Stimulated activated CD8-positive, alpha-beta memory T cell treated with anti-CD3 and anti-CD28 coated beads, Interleukin-12 subunit alpha, Interleukin-12 subunit beta, amount 100 ng/mL, for 24 hours (primary cell): Measurements from ENCODE around the gene DIRAS2.
A peak's percentile ranks its signal among the peaks of the same experiment; 100 is the strongest.
"Not testable (repeated sequence)": the region's sequence is repeated elsewhere in the genome, so short reads cannot be mapped to it uniquely, and the experiment has no call there.

Experiments used
- DNase-seq: peaks from one replicate; pipeline ENCODE4 v3.0.0-alpha.2; 2020; ENCODE audit errors: extremely low read depth

The DIRAS2 gene, protein sequence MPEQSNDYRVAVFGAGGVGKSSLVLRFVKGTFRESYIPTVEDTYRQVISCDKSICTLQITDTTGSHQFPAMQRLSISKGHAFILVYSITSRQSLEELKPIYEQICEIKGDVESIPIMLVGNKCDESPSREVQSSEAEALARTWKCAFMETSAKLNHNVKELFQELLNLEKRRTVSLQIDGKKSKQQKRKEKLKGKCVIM

DNA sequence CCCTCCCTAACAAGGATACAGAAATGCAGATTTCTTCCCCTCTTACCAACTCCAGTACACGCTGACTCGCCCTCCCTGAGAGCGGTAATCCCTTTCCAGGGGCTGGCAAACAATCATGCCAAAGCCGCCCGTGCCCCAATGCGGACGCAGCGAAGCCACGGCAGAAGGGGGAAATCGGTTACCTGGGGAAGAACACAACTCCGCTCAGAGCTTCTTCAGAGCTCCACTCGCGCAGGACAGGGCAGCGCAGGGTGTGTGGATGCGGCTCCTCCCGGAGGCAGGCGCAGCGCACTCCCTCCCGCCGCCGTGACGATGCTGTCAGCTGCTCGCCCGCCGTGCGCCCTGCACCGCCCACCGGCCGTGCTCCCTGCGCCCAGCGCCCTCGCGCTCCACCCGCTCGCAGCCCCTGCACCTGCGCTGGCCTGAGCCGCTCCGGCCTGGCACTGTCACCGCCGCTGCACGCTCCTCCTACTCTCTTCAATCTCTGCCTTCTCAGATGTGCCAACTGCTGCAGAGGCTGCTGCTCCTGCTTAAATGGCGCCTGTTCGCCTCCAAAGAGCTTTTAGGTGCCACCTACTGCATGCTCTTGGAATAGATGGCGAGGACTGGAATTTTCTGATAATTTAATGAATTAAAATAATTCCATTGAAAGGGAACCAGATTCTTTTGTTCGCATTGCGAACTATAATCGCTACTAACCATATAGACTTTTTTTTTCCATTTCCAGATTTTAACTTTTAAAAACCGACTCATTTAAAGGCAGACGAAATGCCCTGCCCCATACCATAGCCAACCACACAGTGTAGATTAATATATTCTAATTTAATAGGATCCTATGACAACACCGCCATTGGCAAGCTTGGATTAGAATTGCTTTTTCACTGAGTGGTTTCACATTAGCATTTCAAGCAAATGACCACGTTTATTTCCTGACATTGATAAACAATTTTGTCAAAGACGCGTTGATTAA, at the start of gene DIRAS2:
Gene DIRAS2, minus strand, starts transcription at position 255 of the 970 bp plus-strand sequence. CDS start 28,997 bp downstream, outside the sequence.
- DNase-seq, result peak; percentile 3

DNA sequence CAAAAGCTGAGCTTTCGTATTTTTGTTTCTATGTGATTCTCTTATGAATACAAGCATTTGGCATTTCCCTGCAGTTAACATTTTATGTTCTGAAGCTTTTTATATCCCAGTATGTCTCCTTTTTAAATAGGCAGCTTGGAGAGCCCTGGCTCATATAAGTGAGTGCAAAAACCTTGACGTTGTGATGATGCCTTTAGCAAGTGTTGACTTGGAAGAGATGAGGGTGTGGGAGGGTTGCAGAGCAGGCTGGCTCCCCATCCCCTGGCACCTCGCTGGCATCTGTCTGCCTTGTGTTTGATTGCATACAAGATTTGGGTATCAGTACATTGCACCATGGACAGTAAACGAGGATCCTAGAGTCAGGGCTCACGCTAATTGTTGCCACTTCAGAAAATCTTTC, 42.1 kb upstream of the DIRAS2 start:
- no peak for DNase-seq

DNA sequence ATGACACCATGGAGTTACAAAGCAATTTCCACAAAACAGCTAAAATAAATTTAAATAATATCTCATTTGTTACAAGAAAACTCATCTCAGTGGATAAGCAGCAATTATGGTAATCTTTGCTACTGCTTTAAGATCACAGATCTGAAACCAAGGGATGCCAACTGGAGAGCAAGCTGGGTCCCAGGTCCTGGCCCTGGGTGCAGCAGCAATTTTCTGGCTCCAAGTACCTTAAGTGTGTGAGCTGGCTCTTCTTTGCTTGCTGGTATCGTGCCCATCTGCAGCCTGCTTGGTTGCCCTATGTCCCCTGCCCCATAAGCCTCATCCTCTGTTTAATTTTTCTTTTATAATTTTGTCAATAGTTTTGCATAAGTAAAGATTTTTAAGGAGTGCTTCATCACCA, 41.5 kb upstream of the DIRAS2 start:
- no peak for DNase-seq

DNA sequence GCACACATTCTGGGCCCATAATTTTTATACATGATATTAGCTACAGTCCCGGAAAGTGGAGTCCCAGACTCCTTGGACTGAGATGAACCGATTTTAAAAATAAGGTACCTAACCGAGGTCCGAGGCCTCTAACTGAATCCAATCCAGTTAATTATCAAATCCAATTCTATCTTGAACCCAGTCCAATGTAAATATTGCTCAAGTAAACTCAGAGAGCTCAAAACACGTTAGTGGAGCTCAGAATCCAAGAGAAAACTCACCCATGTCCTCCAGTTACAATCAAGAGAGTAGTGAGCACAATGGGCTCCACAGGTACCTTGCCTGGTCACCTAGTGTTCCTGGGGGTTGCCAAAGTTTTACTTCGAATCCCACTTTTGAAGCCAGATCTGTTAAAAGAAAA, 37.9 kb upstream of the DIRAS2 start:
- no peak for DNase-seq

DNA sequence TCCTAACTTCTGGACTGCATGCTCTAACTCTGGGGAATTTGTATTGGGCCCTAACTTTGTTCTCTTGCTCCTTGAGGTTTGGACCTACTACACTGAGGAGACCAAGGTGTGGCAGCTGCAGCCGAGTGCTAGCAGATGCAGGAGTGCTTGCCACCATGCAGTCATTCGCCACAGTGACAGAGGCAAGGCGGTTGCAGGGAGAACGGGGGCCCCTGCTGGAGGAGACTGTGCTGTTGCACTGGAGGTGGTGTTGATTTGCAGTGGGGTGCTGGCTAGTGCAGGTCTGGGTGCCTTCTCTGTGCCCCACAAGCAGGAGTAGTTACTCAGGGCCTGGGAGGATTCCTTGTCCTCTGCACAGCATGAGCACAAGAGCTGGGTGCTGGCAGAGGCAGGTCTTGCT, 22.4 kb upstream of the DIRAS2 start:
- DNase-seq, result no peak

DNA sequence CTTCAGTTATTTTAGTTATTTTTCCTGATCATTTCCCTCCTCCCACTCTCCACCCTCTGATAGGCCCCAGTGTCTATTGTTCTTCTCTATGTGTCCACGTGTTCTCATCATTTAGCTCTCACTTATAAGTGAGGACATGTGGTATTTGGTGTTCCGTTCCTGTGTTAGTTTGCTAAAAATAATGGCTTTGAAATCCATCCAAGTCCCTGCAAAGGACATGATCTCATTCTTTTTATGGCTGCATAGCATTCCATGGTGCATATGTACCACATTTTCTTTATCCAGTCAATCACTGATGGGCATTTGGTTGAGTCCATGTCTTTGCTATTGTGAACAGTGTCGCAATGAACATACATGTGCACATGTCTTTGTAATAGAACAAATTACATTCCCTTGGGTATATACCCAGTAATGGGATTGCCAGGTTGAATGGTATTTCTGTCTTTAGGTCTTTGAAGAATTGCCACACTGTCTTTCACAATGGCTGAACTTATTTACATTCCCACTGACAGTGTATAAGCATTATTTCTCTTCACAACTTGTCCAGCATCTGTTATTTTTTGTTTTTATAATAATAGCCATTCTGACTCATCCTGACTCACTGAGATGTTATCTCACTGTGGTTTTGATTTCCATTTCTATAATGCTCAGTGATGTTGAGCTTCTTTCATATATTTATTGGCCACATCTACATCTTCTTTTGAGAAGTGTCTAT, 17.2 kb upstream of the DIRAS2 start:
- no peak for DNase-seq

DNA sequence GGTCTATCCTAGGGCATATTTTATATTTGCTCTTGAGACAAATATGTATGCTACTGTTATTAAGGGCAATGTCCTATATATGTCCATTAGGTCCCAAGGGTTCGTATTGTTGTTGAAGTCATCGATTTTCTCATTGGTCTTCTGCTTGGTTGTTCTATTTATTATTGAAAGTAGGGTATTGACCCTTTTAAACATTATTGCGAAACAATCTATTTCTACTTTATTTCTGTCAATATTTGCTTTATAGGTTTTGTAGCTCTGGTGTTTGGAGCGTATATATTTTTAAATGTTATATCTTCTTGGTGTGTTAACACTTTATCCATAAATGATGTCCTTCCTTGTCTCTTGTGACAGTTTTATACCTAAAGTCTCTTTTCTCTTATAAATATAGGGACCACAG, 16.2 kb upstream of the DIRAS2 start:
- no peak for DNase-seq

DNA sequence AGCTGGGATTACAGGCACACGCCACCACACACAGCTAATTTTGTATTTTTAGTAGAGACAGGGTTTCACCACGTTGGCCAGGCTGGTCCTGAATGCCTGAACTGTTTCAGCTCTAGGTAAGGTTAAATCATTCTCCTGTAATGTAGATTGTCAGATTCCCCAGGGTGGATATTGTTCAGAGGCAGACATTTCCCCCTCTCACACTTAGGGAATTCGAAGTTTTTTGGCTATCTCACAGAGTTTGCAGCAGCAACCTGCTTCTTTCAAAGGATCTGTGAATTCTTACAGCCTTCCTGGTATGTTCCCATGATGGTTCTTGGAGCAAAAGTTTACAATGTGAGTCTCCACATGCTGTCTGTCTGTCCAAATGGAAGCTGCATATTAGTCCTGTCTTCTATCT, 15.6 kb upstream of the DIRAS2 start:
- no peak for DNase-seq

DNA sequence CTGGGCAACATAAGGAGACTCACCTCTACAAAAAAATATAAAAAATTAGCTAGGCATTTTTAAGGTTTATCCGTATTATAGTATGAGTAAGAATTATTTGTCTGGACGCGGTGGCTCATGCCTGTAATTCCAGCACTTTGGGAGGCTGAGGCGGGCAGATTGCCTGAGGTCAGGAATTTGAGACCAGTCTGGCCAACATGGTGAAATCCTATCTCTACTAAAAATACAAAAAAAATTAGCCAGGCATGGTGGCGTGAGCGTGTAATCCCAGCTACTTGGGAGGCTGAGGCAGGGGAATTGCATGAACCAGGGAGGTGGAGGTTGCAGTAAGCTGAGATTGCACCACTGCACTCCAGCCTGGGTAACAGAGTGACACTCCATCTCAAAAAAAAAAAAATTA, 14.3 kb upstream of the DIRAS2 start:
- DNase-seq, result not testable (repeated sequence)

DNA sequence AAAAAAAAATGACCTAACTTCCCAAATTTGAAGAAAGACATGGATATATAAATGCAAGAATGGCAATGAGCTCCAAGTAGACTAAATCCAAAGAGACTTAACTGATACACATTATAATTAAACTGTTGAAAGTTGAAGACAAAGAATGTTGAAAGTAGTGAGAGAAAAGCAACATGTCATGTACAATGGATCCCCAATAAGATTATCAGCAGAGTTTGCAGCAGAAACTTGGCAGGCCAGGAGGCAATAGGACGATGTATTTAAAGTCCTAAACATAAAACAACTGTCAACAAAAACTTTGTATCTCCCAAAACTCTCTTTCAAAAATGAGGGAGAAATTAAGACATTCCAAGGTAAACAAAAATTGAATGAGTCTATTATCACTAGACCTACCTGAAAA, 8.6 kb upstream of the DIRAS2 start:
- DNase-seq, result no peak

DNA sequence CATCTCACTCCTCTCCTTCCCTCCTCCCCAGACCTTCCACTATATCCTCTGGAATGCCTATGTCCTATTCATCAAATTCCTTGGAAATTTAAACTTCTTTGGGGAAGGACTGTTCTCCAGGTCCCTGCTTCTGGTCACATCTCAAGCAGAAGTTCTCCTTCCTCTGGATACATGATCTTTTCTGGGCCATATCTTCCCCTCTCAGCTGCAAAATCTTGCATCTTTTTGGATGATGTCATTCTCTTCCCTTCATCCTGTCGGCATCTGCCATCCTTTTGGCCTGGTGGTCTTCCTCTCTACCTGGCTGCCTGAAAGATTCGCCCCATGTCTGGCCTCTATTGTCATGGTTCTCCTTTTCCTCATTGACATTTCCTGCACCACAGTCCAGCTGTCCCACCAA, 5.2 kb upstream of the DIRAS2 start:
- no peak for DNase-seq

DNA sequence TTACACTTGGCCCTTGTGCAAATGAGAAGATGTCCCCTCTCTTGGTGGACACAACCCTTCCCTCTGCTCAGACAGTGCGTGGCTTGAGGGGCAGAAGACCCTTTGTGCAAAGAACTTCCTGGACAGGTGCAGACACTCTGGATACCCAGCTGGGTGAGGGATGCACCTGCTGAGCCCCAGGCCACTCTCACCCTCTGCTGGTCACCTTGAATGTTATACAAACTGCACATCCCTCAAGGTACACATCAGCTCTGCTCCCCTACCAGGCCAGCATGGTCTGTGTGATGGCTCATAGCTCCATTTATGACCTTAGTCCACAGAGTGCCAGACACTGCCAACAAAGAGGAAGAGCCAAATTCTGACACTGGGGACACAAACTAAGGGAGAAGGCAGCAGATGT, 3.1 kb upstream of the DIRAS2 start:
- DNase-seq, result no peak

DNA sequence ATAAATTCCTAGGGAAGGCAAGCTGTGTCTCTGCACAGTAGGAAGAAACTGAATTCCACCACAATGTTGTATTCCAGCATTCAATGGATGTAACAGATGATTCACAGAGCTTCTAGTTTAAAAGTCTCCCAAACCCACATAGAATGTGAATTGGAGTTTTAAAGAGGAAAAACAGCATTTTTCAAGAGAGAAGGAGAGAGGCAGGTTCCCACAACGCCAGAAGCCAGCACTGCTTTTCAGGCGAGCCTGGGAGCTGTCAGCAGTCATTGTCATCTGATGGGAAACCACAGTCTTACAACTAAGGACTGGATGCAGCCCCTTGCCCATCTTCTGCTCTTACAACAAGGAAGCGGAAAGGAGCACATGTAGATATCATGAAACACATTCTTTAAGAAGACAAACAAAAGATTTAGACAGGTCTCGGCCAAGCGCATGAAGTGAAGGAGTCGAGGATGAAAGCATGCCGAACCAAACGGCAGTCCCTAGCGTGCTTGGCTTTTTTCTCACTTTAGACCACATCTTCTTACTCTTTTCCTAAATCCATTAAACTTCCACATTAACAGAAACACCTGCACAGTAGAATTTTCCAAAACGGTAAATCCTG, 638 bp downstream of the DIRAS2 start:
- DNase-seq, result no peak

DNA sequence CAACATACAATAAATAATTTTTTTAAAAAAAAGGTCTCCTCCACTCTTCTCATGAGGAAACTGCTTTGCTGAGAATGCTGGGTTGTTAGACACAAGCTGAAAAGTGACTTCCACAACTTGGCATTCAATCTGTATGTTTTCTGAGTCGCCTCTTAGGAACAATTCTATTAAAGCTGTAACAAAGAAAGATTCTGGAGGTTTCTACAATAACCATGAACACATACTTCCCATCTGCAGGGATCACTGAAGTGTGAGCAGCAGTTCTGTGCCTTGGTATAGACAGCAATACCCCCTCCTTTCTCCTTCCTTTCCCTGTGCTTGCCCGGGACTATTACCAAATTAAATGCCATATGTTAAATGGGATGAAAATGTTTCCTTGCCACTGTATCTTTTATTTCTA, 1.5 kb downstream of the DIRAS2 start:
- DNase-seq, result no peak

DNA sequence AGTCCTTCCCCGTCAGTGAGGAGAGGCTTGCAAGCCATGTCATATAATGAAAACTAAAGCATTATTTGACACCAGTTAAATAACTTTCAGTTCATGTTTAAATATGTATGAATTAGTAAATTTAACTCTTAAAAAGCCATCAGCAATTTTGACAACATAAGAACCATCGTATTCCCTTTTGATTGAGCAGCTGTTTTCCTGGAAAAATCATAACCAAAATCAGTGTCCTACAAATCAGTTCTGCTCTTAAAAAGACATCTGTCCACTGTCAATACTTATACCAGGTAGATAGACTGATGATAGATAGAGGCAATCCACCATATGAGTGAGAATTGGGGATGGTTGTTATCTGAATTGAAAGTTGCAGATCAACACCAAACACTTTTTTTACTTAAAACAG, 2.3 kb downstream of the DIRAS2 start:
- DNase-seq, result no peak

DNA sequence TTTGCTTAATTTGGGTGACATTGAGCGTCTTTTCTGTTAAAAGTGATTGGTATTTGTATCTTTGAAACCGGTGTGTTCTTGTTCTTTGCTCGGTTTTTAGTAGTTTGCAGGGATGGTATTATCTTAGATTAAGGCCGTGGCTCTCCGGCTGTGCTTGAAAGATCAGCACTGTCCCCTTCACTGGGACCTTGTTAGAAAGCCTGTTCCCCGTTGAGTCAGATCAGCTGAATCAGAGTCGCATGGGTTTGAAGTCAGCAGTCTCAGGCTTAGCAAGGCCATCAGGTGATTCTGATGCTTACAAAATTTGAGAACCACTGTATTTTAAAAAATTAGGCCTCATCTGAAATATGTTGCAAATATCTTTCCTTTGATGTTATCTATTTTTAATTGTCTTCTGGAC, 5.0 kb downstream of the DIRAS2 start:
- no peak for DNase-seq

DNA sequence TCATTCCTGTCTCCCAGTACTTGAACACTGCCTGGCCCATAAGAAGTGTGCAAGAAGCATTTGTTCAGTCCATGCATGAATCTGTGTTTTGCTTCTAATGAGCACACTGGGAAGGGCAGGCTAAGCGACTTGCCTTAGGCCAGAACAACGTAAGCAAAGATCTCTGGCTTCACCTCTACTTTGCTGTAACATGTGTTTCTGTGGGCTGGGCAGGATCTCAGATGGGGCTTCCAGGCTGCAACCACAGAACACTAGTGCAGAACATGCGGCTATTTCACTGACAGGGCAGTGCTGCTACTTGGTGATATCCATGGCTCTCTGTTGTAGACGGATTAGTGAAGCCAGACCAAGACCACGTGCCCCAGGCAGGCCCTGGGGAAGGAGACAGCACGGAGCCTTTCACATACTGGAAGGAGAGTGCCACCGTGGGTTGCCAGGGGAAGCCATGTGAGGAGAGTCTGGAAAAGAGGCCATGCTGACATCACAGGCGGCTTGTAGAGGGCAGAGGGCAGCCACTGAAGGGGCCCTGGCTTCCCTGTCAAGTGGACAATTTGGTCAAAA, 9.9 kb downstream of the DIRAS2 start:
- DNase-seq, result no peak

DNA sequence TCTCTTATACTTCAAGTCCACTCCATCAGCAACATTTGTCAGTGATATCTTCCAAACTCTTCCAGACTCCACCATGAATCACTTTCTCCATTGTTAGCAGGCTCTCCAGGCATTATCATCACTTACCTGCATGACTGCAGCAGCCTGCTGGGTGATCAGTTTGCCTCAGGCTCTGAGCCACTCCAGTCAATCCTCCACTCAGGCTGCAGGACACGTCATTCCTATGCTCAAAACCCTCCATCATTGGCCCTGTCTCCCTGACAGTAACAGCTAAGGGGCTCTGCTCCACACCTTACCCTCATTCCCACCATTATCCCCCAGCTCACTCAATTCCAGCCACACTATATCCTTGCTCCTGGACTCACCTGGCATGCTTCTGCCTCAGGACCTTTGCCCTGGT, 10.7 kb downstream of the DIRAS2 start:
- DNase-seq, result no peak

DNA sequence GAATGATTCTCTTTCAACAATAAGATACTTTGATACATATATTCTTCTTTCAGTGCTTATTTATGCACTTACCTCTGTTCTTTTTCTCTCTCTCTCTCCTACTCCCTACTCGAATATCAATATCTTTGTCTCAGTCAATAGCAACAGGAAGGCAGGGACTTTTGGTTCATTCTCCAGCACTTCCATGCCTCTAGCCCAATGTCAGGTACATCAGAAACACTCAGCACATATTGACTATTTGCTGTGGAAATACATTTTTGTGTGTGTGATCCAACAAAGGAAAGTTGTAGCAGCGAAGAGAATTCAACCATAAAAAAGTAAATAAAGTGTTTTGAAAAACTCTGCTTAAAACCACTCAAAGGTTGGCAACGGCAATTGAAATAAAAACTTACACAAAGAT, 12.6 kb downstream of the DIRAS2 start:
- DNase-seq, result no peak

DNA sequence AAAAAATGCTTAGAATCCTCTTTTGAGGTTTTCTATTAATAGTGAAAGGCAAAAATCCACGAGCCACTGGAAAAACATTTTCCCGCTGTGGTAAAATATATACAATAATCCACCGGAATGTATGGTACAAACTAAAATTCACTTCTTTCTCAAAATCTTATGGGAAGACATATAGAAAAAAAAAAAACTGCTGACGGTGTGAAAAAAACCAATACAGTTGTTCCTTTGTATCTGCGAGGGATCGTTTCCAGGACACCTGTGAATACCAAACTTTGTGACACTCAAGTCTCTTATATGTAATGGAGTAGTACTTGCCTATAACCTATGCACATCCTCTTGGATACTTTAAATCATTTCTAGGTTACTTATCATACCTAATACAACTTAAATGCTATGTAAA, 13.3 kb downstream of the DIRAS2 start:
- DNase-seq, result no peak

DNA sequence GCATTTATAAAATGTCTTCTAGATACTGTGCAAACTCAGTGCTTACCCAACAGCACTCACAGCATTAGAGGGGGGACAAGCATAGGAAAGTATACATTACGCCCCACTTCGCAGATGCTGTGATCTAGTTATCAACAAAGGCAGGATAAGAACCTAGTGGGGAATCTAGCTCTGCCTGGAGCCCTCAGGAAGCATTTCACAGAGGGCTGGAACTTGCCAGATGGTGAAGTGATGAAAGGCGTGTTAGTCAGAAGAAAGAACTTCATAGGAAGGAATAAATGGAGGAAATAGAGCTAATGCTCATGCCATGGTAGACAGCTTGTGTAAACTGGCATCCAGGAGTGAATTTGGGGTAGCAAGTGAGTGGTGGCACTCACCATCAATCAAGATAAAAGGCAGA, 25.8 kb downstream of the DIRAS2 start:
- DNase-seq, result no peak

DNA sequence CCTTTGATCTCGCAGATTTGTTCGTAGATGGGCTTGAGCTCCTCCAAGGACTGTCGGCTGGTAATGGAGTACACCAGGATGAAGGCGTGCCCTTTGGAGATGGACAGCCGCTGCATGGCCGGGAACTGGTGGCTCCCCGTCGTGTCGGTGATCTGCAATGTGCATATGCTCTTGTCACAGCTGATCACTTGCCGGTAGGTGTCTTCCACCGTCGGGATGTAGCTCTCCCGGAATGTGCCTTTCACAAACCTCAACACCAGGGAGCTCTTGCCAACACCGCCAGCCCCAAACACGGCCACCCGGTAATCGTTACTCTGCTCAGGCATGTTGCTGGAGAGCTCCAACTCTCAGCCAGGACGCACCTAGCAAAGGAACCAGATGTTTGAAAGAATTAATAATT, 29.1 kb downstream of the DIRAS2 start:
- no peak for DNase-seq
